Measurements from ENCODE around the gene C6. TPM values are rescaled to one million over a fixed set of nuclear protein-coding genes. Genes with fewer than 3 reads are reported as not detected.

Gene C6
- total and polyA plus RNA-seq, 4 donors, result 125 to 916 (median 269) TPM

- H3K27ac ChIP-seq (ENCODE audit: low read depth in 1 of 2, low read length in 2 of 2), result no peak overlapping the region
- no peak for DNase-seq (ENCODE audit: low spot score)
- peaks cover 2 to 78% (median 61%) of the 10 kb centered on the region in 4 donors for H3K36me3 ChIP-seq (ENCODE audit: control insufficient read depth in 4 of 4, insufficient read depth in 3 of 4, low read depth in 1 of 4, low read length in 3 of 4)
- no peaks in the 10 kb centered on the region for H3K9me3 ChIP-seq (ENCODE audit: control insufficient read depth in 4 of 4, low read length in 3 of 4)
- WGBS, result 95% methylated on average over 5 of the region's 5 CpGs
- TF ChIP-seq EGR1 (IDR thresholded peaks at IDR 0.05; ENCODE audit: low read depth in 2 of 2), result no peak
- TF ChIP-seq NR2F2 (IDR thresholded peaks at IDR 0.05), result no peak
- no peak for TF ChIP-seq YY1 (IDR thresholded peaks at IDR 0.05)
- no peak for TF ChIP-seq RAD21 (IDR thresholded peaks at IDR 0.05)
- no peak for TF ChIP-seq ATF3 (IDR thresholded peaks at IDR 0.05)
- no peak for TF ChIP-seq CTCF (IDR thresholded peaks at IDR 0.05; ENCODE audit: low read depth, low read length, missing input control)
- TF ChIP-seq TAF1 (conservative IDR thresholded peaks at IDR 0.05), result no peak
- no peak for TF ChIP-seq FOXA1 (IDR thresholded peaks at IDR 0.05)
- no peak for TF ChIP-seq SP1 (IDR thresholded peaks at IDR 0.05)
- TF ChIP-seq RXRA (IDR thresholded peaks at IDR 0.05), result no peak
- TF ChIP-seq JUND (IDR thresholded peaks at IDR 0.05), result no peak
- no peak overlapping the region for H3K9ac ChIP-seq (ENCODE audit: low read depth in 1 of 2, low read length in 2 of 2)
- H3K27me3 ChIP-seq (ENCODE audit: control insufficient read depth in 4 of 4, insufficient read depth in 4 of 4, low read length in 3 of 4), result no peaks in the 10 kb centered on the region
- no peaks in the 10 kb centered on the region for H3K4me1 ChIP-seq (ENCODE audit: control insufficient read depth in 4 of 4, insufficient read depth in 4 of 4, low read length in 3 of 4)
- no peak overlapping the region for H3K4me3 ChIP-seq (ENCODE audit: low read depth in 1 of 3, low read length in 3 of 3)
Measured at GRCh38 chr5:41145306-41145705, 68.0 kb downstream of the C6 start.

GRCh38 chr5:41143131-41143901 lies 70.0 kb downstream of the C6 start:
- no peak overlapping the region for H3K9ac ChIP-seq (ENCODE audit: low read depth in 1 of 2, low read length in 2 of 2)
- DNase-seq (ENCODE audit: low spot score), result no peak
- TF ChIP-seq REST (IDR thresholded peaks at IDR 0.05) (no peak), HNF4G (IDR thresholded peaks at IDR 0.05) (no peak), HNF4A (conservative IDR thresholded peaks at IDR 0.05) (no peak), JUND (IDR thresholded peaks at IDR 0.05) (no peak), RXRA (IDR thresholded peaks at IDR 0.05) (no peak), SP1 (IDR thresholded peaks at IDR 0.05) (no peak)
- H3K27me3 ChIP-seq (ENCODE audit: control insufficient read depth in 4 of 4, insufficient read depth in 4 of 4, low read length in 3 of 4), result no peaks in the 10 kb centered on the region
- H3K4me3 ChIP-seq (ENCODE audit: low read depth in 1 of 3, low read length in 3 of 3), result no peak overlapping the region
- H3K9me3 ChIP-seq (ENCODE audit: control insufficient read depth in 4 of 4, low read length in 3 of 4), result no peaks in the 10 kb centered on the region
- no peak overlapping the region for H3K27ac ChIP-seq (ENCODE audit: low read depth in 1 of 2, low read length in 2 of 2)
- 95% methylated on average over 3 of the region's 3 CpGs for WGBS
- H3K4me1 ChIP-seq (ENCODE audit: control insufficient read depth in 4 of 4, insufficient read depth in 4 of 4, low read length in 3 of 4), result no peaks in the 10 kb centered on the region
- H3K36me3 ChIP-seq (ENCODE audit: control insufficient read depth in 4 of 4, insufficient read depth in 3 of 4, low read depth in 1 of 4, low read length in 3 of 4), result peaks cover 2 to 59% (median 46%) of the 10 kb centered on the region in 4 donors
